ENCODE measurements around the gene NUP155.
"Not testable (repeated sequence)": the region's sequence is repeated elsewhere in the genome, so short reads cannot be mapped to it uniquely, and the experiment has no call there.

Gene NUP155

DNA sequence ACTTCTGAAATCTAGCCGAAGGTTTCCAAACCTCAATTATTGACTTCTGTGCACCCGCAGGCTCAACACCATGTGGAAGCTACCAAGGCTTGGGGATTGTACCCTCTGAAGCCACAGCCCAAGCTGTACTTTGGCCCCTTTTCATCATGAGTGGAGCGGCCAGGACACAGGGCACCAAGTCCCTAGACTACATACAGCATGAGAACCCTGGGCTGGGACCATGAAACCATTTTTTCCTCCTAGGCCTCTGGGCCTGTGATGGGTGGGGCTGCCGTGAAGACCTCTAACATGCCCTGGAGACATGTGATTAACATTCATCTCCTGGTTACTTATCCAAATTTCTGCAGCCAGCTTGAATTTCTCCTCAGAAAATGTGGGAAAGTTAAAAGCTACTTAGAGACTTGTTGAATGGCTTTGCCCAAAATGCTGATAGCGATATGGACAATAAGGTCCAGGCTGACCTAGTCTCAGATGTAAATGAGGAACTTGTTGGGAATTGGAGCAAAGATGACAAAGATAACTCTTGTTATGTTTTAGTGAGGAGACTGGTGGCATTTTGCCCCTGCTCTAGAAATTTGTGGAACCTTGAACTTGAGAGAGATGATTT, 87.6 kb downstream of the NUP155 start:
- DNase-seq: no peak

DNA sequence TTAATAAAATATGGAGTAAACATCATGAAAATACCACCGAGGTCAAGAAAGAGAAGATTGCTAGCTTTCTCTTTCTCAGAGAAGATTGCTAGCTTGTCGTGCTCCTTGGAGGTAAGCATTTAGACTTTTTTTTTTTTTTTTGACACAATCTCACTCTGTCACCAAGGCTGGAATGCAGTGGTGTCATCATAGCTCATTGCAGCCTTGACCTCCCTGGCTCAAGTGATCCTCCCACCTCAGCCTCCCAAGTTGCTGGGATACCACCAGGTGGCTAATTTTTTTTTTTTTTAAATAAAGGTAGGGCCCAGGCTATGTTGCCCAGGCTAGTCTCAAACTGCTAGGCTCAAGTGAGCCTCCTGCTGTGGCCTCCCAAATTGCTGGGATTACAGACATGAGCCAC, 95.4 kb downstream of the NUP155 start:
- DNase-seq: no peak

DNA sequence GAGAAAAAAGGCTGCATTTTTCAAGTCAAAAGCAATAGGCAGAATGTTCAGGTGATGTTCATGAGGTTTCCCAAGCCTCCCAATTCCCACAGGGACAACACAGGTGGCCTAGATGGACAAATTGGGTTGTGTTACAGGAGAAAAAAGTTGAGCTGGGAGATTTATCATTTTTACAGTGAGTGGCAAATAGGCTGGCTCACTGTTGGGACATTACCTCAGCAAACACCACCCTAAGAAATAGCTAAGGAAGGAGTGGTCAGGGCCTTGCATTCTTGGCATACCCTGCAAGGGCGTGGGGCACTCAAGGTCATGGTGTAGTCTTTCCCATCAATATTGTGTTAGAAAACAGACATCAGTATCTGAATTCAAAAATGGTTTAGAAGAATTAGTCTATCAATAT, 98.4 kb downstream of the NUP155 start:
- DNase-seq: no peak

DNA sequence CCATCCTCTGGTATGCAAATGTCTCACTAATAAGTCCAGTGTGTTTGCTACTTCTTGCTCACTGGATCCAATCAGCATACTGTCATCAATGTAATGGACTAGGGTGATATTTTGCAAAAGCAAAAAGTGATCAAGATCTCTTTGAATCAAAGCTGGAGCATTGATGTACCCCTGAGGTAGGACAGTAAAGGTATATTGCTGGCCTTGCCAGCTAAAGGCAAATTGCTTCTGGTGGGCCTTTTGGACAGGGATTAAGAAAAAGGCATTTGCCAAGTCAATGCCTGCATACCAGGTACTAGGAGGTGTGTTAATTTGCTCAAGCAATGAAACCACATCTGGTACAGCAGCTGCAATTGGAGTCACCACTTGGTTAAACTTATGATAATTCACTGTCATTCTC, 102.8 kb downstream of the NUP155 start:
- not testable (repeated sequence) for DNase-seq

DNA sequence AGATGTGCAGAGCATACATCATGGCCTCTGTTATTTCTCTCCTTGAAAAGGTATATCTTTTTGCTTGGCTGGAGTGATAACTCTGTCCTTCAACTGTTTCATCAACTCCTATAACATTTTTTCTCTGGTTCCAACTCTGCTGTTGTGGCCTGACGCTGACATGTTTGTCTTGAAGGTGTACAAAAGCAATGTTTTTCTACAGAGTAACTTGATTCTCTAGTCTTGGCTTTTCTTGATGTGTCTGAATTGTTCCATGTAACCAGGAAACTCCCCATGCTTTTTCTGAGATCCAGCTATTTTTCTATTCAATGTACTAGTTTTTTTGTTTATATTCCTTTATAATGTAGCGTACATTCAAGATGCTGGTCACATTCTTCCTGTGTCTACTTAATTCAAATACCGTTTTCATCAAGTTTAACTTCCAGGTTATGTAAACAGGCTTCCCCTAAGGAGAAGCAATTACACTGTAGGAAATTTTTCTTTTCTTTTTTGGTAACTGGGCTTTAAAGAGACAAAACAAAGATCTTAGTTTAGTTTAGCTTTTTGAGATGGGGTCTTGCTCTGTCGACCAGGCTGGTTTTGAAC, 115.0 kb downstream of the NUP155 start:
- DNase-seq: no peak

DNA sequence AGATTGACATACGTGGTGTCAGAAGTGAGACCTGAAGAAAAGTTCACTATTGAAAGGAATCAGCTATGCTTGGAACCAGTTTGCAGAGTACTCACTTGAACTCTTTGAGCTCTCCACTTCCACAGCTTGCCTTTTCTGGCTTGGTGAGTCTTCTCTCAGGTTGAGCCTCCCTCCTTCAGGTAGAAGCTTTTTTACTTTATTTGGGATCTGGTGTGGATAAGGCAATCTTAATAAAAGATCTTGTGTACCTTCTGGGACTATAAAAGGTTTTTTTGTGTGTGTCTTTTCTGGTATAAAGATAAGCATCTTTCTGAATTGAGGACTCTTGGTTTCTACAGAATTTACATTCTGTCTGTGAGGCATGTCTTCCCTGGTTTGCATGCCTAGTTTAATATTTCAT, 116.3 kb downstream of the NUP155 start:
- DNase-seq: no peak

DNA sequence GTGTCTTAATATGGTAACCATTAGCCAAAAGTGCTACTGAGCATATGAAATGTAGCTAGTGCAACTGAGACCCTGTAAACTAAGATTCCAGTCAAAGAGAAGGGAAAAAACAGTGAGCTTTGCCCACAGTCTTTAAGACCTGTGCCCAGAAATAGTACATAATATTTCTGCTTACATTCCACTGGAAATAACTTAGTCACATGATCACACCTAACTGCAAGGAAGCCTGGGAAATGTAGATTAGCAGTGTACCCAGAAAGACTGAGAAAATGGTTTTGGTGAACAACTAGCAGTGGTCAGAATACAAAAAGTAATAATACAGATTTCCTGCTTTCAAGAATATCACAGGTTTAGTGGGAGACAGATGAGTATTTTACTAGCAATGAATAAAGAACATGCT, 119.2 kb downstream of the NUP155 start:
- no peak for DNase-seq

DNA sequence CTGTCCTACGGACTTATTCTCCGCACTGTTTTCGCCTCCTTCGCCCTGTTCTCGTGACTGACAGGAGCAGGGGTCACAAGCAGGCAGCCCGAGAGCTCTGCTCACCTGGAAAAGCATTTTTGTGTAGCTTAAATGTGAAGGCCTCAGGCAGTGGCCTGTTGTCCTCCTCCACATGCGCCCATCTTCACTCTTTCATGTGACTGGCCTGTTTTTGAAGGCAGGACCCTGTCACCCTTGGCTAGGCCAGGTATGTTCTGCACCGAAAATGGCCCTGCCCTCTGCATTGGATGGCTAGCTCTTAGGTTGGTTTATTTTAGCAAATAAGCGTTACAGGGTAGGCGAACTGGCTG, 121.1 kb downstream of the NUP155 start:
- peak in 5 of 51 donors; percentile 17 to 34 (median 28) for DNase-seq

DNA sequence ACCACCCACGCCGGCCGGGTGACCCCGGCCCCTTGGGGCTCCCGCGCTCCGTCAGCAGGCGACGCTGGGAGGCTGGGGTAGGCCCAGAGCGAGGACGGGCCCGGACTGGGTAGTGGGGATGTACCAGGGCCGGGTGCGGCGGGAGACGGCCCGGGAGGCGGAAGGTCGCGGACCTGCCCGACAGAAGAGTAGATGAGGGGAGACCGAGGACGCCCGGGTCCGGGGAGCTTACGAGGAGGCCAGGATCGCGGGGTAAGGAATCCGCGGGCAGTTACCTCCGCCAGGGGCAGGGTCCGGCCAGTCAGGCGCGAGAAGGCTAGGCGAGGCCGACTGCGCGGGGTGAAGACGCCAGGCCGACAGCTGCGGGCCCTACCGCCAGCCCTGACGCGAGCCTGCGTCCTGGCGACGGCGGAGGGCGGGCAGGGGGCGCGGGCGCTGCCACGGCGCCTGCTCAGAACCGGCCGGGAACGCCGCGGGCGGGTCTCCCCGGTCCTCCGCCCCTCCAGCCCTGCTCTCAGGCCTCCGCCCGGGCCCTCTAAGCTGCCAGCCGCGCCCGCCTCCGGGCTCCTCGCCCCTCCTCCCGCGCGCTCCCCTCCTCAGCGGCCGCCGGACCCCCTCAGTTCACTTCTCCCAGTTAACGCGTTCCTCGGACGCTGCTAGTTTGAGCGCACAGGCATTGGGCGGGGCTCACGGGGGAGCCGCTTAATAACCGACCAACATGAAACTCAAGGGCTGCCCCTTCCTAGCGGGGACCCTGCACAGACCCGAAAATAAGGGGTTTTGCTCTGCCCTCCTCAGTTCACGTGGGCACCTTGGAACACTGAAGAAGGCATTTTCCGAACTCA, 121.7 kb downstream of the NUP155 start, which contains the start of gene CPLANE1:
TSS of gene CPLANE1 (minus strand) at position 407 of the 845 bp plus-strand sequence. CDS start 1,678 bp downstream, outside the sequence.
- peak; percentile 2 to 90 (median 69) for DNase-seq

DNA sequence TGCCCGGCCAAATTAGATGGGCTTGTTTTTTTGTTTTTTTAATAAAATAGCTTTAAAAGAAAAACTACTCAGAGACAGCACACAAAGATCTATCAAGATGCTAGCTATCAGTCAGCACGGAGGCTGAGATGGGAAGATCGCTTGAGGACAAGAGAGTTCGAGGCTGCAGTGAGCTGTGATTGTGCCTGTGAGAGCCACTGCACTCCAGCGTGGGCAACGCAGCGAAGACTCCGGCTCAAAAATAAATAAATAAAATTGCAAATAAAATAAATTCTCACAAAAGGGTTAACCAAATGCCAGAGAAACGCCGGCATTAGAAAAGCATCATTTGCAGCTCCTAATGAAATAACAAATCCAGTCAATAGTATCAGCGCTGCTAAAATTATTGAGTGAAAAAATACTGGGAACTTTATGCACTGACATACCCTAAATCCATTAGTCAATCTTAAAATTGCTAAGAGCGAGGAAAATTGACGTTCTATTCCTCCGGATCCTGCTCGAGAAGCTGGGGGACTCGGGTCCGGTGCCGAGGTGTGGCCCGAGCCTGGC, 122.4 kb downstream of the NUP155 start:
- no peak for DNase-seq

DNA sequence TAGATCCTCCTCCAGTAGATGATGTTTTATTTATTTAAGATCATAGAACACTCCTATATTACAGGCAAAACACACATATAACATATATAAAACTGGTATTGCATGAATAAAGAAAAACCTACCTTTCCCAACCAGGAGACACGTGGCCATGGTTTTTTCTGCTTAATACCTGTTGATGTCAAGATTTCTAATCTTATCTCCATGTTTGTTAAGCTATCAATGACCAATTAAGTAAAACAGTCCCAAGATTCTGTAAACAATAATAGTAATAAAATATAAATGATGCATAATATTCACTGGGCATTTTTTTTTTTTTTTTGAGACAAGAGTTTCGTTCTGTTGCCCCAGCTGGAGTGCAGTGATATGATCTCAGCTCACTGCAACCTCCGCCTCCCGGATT, 123.4 kb downstream of the NUP155 start:
- no peak for DNase-seq

DNA sequence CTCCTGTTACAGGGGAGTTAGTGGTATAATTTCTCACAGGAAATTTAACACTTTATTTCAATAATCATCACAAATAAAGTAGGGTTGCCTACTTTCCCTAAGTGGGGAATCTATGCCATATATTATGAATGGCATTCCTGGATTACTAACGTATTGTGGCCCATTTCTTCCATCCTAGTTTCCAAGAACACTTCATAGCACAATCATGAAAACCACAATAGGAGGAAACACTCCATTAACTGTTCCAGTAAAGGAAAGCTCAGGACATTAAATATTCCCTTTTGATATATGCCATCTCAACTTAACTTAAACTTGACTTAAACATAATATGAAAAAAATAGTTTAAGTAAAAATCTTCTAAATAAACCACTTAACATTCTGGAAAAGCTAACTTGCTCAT, 123.9 kb downstream of the NUP155 start:
- DNase-seq: no peak
